ENCODE measurements around the gene IL6.

The IL6 gene

GRCh38 chr7:22720791-22721786 lies 5.9 kb upstream of the IL6 start:
- Mint-ChIP-seq H3K4me3 (no peak overlapping the region), H3K36me3 (ENCODE audit: low read depth) (no peaks in the 10 kb centered on the region), H3K27ac (no peak overlapping the region), H3K4me1 (peaks cover 54% of the 10 kb centered on the region), H3K9me3 (no peaks in the 10 kb centered on the region), H3K27me3 (ENCODE audit: low read depth) (peaks cover 3% of the 10 kb centered on the region)
- TF ChIP-seq CTCF (IDR thresholded peaks at IDR 0.05; ENCODE audit: unreplicated experiment in 3 of 3): no peak

GRCh38 chr7:22722536-22723180 lies 4.3 kb upstream of the IL6 start:
- Mint-ChIP-seq H3K4me3 (no peak overlapping the region), H3K27me3 (ENCODE audit: low read depth) (peaks cover 7% of the 10 kb centered on the region), H3K9me3 (no peaks in the 10 kb centered on the region), H3K36me3 (ENCODE audit: low read depth) (no peaks in the 10 kb centered on the region), H3K4me1 (peaks cover 63% of the 10 kb centered on the region), H3K27ac (no peak overlapping the region)
- no peak for TF ChIP-seq CTCF (IDR thresholded peaks at IDR 0.05; ENCODE audit: unreplicated experiment in 3 of 3)

GRCh38 chr7:22723181-22723601 lies 3.8 kb upstream of the IL6 start:
- Mint-ChIP-seq H3K4me1 (peaks cover 58% of the 10 kb centered on the region), H3K27ac (peak overlapping the region in 1 of 3 experiments; percentile 38), H3K36me3 (ENCODE audit: low read depth) (no peaks in the 10 kb centered on the region), H3K9me3 (no peaks in the 10 kb centered on the region), H3K4me3 (no peak overlapping the region), H3K27me3 (ENCODE audit: low read depth) (peaks cover 4% of the 10 kb centered on the region)
- no peak for TF ChIP-seq CTCF (IDR thresholded peaks at IDR 0.05; ENCODE audit: unreplicated experiment in 3 of 3)

GRCh38 chr7:22723637-22724036 lies 3.4 kb upstream of the IL6 start:
- H3K27me3 Mint-ChIP-seq (ENCODE audit: low read depth): peaks cover 4% of the 10 kb centered on the region
- peak overlapping the region in 1 of 3 experiments; percentile 38 for H3K27ac Mint-ChIP-seq
- no peak for TF ChIP-seq CTCF (IDR thresholded peaks at IDR 0.05; ENCODE audit: unreplicated experiment in 3 of 3)
- no peaks in the 10 kb centered on the region for H3K36me3 Mint-ChIP-seq (ENCODE audit: low read depth)
- H3K4me1 Mint-ChIP-seq: peaks cover 54% of the 10 kb centered on the region
- no peaks in the 10 kb centered on the region for H3K9me3 Mint-ChIP-seq
- H3K4me3 Mint-ChIP-seq: no peak overlapping the region

GRCh38 chr7:22724861-22725260 lies 2.1 kb upstream of the IL6 start:
- Mint-ChIP-seq H3K9me3 (no peaks in the 10 kb centered on the region), H3K27ac (no peak overlapping the region), H3K4me1 (peaks cover 47% of the 10 kb centered on the region), H3K36me3 (ENCODE audit: low read depth) (no peaks in the 10 kb centered on the region), H3K4me3 (peak overlapping the region in 1 of 3 experiments; percentile 1), H3K27me3 (ENCODE audit: low read depth) (peaks cover 4% of the 10 kb centered on the region)
- TF ChIP-seq CTCF (IDR thresholded peaks at IDR 0.05; ENCODE audit: unreplicated experiment in 3 of 3): no peak

Measured in nephron (organoid).